Measurements from ENCODE around the gene RAB17. TPM values are rescaled to one million over a fixed set of nuclear protein-coding genes. Genes with fewer than 3 reads are reported as not detected.

Gene RAB17
- total and polyA plus RNA-seq, 10 donors, result 0.24 to 2.2 (median 0.67) TPM; not detected in 3

GRCh38 chr2:237631801-237632585, 41.5 kb upstream of the RAB17 start:
- no peak overlapping the region for H3K27ac ChIP-seq
- peaks cover 0 to 11% (median 0%) of the 10 kb centered on the region in 8 donors for H3K9me3 ChIP-seq
- DNase-seq, result no peak
- TF ChIP-seq POLR2A (IDR thresholded peaks at IDR 0.05), result no peak
- TF ChIP-seq CTCF (IDR thresholded peaks at IDR 0.05 in 8 of 11, conservative IDR thresholded peaks at IDR 0.05 in 3 of 11), result no peak
- no peak for TF ChIP-seq POLR2AphosphoS5 (IDR thresholded peaks at IDR 0.05)
- no peak overlapping the region for H3K4me3 ChIP-seq
- H3K27me3 ChIP-seq (replicated peaks in 1 of 7), result peaks cover 0 to 65% (median 12%) of the 10 kb centered on the region in 7 donors
- WGBS, 5 donors, result 84 to 94% (median 90%) methylated on average over 13 to 19 of the region's 19 CpGs
- H3K36me3 ChIP-seq, result peaks cover 0 to 7% (median 0%) of the 10 kb centered on the region in 6 donors
- peaks cover 7 to 30% (median 19%) of the 10 kb centered on the region in 6 donors for H3K4me1 ChIP-seq
- intact Hi-C loops (cut with DNase I; ENCODE audit: low total_unique reads), result no loop called here

GRCh38 chr2:237631007-237631785, 40.7 kb upstream of the RAB17 start:
- TF ChIP-seq CTCF (IDR thresholded peaks at IDR 0.05 in 8 of 11, conservative IDR thresholded peaks at IDR 0.05 in 3 of 11) (no peak), POLR2A (IDR thresholded peaks at IDR 0.05) (no peak), POLR2AphosphoS5 (IDR thresholded peaks at IDR 0.05) (no peak)
- Histone ChIP-seq H3K9me3 (peaks cover 0 to 11% (median 0%) of the 10 kb centered on the region in 8 donors), H3K27me3 (replicated peaks in 1 of 7) (peaks cover 0 to 73% (median 12%) of the 10 kb centered on the region in 7 donors), H3K4me3 (no peak overlapping the region), H3K36me3 (peaks cover 0 to 7% (median 0%) of the 10 kb centered on the region in 6 donors), H3K4me1 (peaks cover 7 to 38% (median 24%) of the 10 kb centered on the region in 6 donors), H3K27ac (no peak overlapping the region)
- no peak for DNase-seq
- intact Hi-C loops (cut with DNase I; ENCODE audit: low total_unique reads), result no loop called here
- 82 to 87% (median 84%) methylated on average over 14 of the region's 14 CpGs for WGBS, 5 donors

GRCh38 chr2:237630216-237631000, 39.9 kb upstream of the RAB17 start:
- Histone ChIP-seq H3K9me3 (peaks cover 0 to 11% (median 0%) of the 10 kb centered on the region in 8 donors), H3K4me1 (peaks cover 7 to 46% (median 31%) of the 10 kb centered on the region in 6 donors), H3K4me3 (no peak overlapping the region), H3K27me3 (replicated peaks in 1 of 7) (peaks cover 0 to 74% (median 12%) of the 10 kb centered on the region in 7 donors), H3K36me3 (peaks cover 0 to 7% (median 0%) of the 10 kb centered on the region in 6 donors), H3K27ac (no peak overlapping the region)
- intact Hi-C loops (cut with DNase I; ENCODE audit: low total_unique reads), result no loop called here
- DNase-seq, result no peak
- 65 to 82% (median 66%) methylated on average over 7 to 12 of the region's 12 CpGs for WGBS, 5 donors
- TF ChIP-seq CTCF (IDR thresholded peaks at IDR 0.05 in 8 of 11, conservative IDR thresholded peaks at IDR 0.05 in 3 of 11) (no peak), POLR2AphosphoS5 (IDR thresholded peaks at IDR 0.05) (no peak), POLR2A (IDR thresholded peaks at IDR 0.05) (no peak)

All from spleen (tissue), 11 donors.